GM19238 (cell line): ENCODE results near the gene GAPDH.
"Not testable (repeated sequence)": the region's sequence is repeated elsewhere in the genome, so short reads cannot be mapped to it uniquely, and the experiment has no call there.

ENCODE experiments used
- DNase-seq: peaks from one replicate; pipeline ENCODE4 v3.0.0; 2011; ENCODE audit warnings: low spot score; ENCODE audit not compliant: insufficient read length

The GAPDH gene

GRCh38 chr12:6533923-6534694 is at the start of gene GAPDH:
GAPDH (plus strand) TSS chr12:6534517; CDS start chr12:6534833, 316 bp downstream.
- DNase-seq = peak; percentile 88

- DNase-seq = no peak
Measured at GRCh38 chr12:6488240-6488639, 46.1 kb upstream of the GAPDH start.

- DNase-seq = no peak
Measured at GRCh38 chr12:6489449-6489848, 44.9 kb upstream of the GAPDH start.

GRCh38 chr12:6490673-6491072 is 43.6 kb upstream of the GAPDH start:
- not testable (repeated sequence) for DNase-seq

GRCh38 chr12:6492838-6493496 is 41.4 kb upstream of the GAPDH start, which contains the start of gene MRPL51:
MRPL51 (minus strand) TSS chr12:6493262; CDS start chr12:6493136, 126 bp downstream.
- DNase-seq = peak; percentile 87

- DNase-seq = peak; percentile 88
Measured at GRCh38 chr12:6493497-6494257, 40.6 kb upstream of the GAPDH start, which contains the start of gene NCAPD2. NCAPD2 (plus strand) TSS chr12:6494102; CDS start chr12:6495099, 997 bp downstream.

- DNase-seq = no peak
Measured at GRCh38 chr12:6494258-6494743, 40.0 kb upstream of the GAPDH start.

- DNase-seq = no peak
Measured at GRCh38 chr12:6494968-6495367, 39.3 kb upstream of the GAPDH start.

- DNase-seq = not testable (repeated sequence)
Measured at GRCh38 chr12:6497291-6497690, 37.0 kb upstream of the GAPDH start.

GRCh38 chr12:6500466-6500865 is 33.9 kb upstream of the GAPDH start:
- DNase-seq = no peak

GRCh38 chr12:6507102-6507998 is 27.0 kb upstream of the GAPDH start:
- no peak for DNase-seq

GRCh38 chr12:6508087-6508486 is 26.2 kb upstream of the GAPDH start:
- no peak for DNase-seq

- DNase-seq = no peak
Measured at GRCh38 chr12:6520186-6520585, 14.1 kb upstream of the GAPDH start.

- DNase-seq = no peak
Measured at GRCh38 chr12:6522193-6522592, 12.1 kb upstream of the GAPDH start.

- no peak for DNase-seq
Measured at GRCh38 chr12:6523708-6524107, 10.6 kb upstream of the GAPDH start.

- DNase-seq = no peak
Measured at GRCh38 chr12:6524648-6525047, 9.7 kb upstream of the GAPDH start.

GRCh38 chr12:6526201-6526600 is 8.1 kb upstream of the GAPDH start:
- DNase-seq = no peak

- DNase-seq = no peak
Measured at GRCh38 chr12:6526766-6527525, 7.4 kb upstream of the GAPDH start.

GRCh38 chr12:6527711-6528110 is 6.6 kb upstream of the GAPDH start:
- no peak for DNase-seq
